ENCODE results near the gene PCDHB4. TPM values are rescaled to one million over a fixed set of nuclear protein-coding genes. Genes with fewer than 3 reads are reported as not detected.
A peak's percentile ranks its signal among the peaks of the same experiment; 100 is the strongest.
"Not testable (repeated sequence)": the region's sequence is repeated elsewhere in the genome, so short reads cannot be mapped to it uniquely, and the experiment has no call there.

PCDHB4 gene
- 0.09 TPM for polyA plus RNA-seq (2013)

- 20% methylated on average over 9 of the region's 16 CpGs for WGBS (ENCODE audit: insufficient coverage)
- CTCF ChIA-PET: no interaction called here
- H3K27ac ChIP-seq (ENCODE audit: insufficient read depth in 1 of 2, low read depth in 1 of 2, low read length in 2 of 2, poor library complexity in 1 of 2, severe bottlenecking in 2 of 2): no peak within 1 kb of the TSS
- peak in 2 of 3 donors; percentile 18 to 19 for DNase-seq
- peaks cover 2 to 17% (median 9%) of the 10 kb centered on the region in 5 experiments for H3K9me3 ChIP-seq (ENCODE audit: control extremely low read depth in 1 of 5, control insufficient read depth in 4 of 5, insufficient read depth in 2 of 5, low read depth in 1 of 5, low read length in 4 of 5)
- POLR2A ChIA-PET: no interaction called here
- peaks cover 0 to 21% (median 3%) of the 10 kb centered on the region in 5 experiments for H3K27me3 ChIP-seq (replicated peaks in 2 of 5; ENCODE audit: control insufficient read depth in 4 of 5, insufficient read depth in 5 of 5, low read length in 4 of 5)
- H3K4me1 ChIP-seq (ENCODE audit: control extremely low read depth in 1 of 4, control insufficient read depth in 4 of 4, insufficient read depth in 4 of 4, low read length in 3 of 4): no peaks in the 10 kb centered on the region
- no peak within 1 kb of the TSS for H3K4me3 ChIP-seq (ENCODE audit: control insufficient read depth in 1 of 7, extremely low read depth in 1 of 7, insufficient read depth in 4 of 7, low read depth in 2 of 7, low read length in 6 of 7)
- H3K36me3 ChIP-seq (ENCODE audit: control insufficient read depth in 4 of 4, insufficient read depth in 4 of 4, low read length in 3 of 4): no peaks in the 10 kb centered on the region
Measured at GRCh38 chr5:141121563-141121962, at the start of gene PCDHB4. PCDHB4 (plus strand) TSS chr5:141121818; CDS start chr5:141121999, 181 bp downstream.

DNA sequence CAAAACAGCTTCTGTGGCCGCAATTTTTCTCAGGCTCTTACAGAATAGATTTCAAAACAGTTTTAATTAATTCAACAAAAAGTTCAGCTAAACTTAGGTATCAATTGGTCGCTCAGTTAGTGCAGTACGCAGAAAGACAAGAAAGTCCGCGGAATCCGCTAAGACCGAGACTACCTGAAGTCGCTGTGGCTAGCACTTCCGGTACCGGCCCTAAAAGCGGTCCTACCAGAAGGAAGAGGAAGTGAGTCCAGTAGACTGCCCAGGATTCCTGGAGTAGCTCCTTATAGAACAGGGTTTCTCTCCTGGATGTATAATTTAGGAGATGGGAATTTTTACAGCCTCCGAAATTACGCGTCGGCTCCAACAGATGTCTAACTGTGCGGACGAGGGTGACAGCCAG, 43.8 kb upstream of the PCDHB4 start:
- Histone ChIP-seq H3K27me3 (replicated peaks in 2 of 5; ENCODE audit: control insufficient read depth in 4 of 5, insufficient read depth in 5 of 5, low read length in 4 of 5) (peaks cover 1 to 12% (median 2%) of the 10 kb centered on the region in 5 experiments), H3K27ac (ENCODE audit: insufficient read depth in 1 of 2, low read depth in 1 of 2, low read length in 2 of 2, poor library complexity in 1 of 2, severe bottlenecking in 2 of 2) (no peak overlapping the region), H3K4me1 (ENCODE audit: control extremely low read depth in 1 of 4, control insufficient read depth in 4 of 4, insufficient read depth in 4 of 4, low read length in 3 of 4) (no peaks in the 10 kb centered on the region), H3K4me3 (ENCODE audit: control insufficient read depth in 1 of 7, extremely low read depth in 1 of 7, insufficient read depth in 4 of 7, low read depth in 2 of 7, low read length in 6 of 7) (no peak overlapping the region), H3K9me3 (ENCODE audit: control extremely low read depth in 1 of 5, control insufficient read depth in 4 of 5, insufficient read depth in 2 of 5, low read depth in 1 of 5, low read length in 4 of 5) (peaks cover 3 to 16% (median 6%) of the 10 kb centered on the region in 5 experiments), H3K36me3 (ENCODE audit: control insufficient read depth in 4 of 4, insufficient read depth in 4 of 4, low read length in 3 of 4) (no peaks in the 10 kb centered on the region)
- DNase-seq: no peak
- WGBS (ENCODE audit: insufficient coverage): 25% methylated on average over 8 of the region's 17 CpGs
- ChIA-PET POLR2A (no interaction called here), CTCF (no interaction called here)

DNA sequence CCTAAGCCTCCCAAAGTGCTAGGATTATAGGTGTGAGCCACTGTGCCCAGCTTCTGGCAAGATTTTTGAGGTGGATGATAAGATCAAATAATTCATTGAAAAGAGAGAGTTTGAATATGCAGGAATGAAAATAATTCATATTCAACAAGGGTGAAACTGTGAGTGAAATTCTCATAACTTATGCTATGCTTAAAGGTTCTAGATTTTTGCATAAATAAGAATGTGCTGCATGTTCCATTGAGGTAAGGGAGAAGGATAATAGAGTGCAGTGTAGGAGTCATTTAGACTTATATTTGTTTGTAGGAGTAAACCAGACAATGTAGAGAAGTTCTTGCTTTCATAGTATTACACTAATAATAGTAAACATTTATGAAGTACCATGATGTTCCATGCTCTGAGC, 39.4 kb upstream of the PCDHB4 start:
- ChIA-PET CTCF (no interaction called here), POLR2A (no interaction called here)
- no peak for DNase-seq
- no peaks in the 10 kb centered on the region for H3K36me3 ChIP-seq (ENCODE audit: control insufficient read depth in 4 of 4, insufficient read depth in 4 of 4, low read length in 3 of 4)
- H3K27me3 ChIP-seq (replicated peaks in 2 of 5; ENCODE audit: control insufficient read depth in 4 of 5, insufficient read depth in 5 of 5, low read length in 4 of 5): peaks cover 1 to 9% (median 3%) of the 10 kb centered on the region in 5 experiments
- H3K9me3 ChIP-seq (ENCODE audit: control extremely low read depth in 1 of 5, control insufficient read depth in 4 of 5, insufficient read depth in 2 of 5, low read depth in 1 of 5, low read length in 4 of 5): peaks cover 3 to 9% (median 6%) of the 10 kb centered on the region in 5 experiments
- H3K4me3 ChIP-seq (ENCODE audit: control insufficient read depth in 1 of 7, extremely low read depth in 1 of 7, insufficient read depth in 4 of 7, low read depth in 2 of 7, low read length in 6 of 7): no peak overlapping the region
- no peak overlapping the region for H3K27ac ChIP-seq (ENCODE audit: insufficient read depth in 1 of 2, low read depth in 1 of 2, low read length in 2 of 2, poor library complexity in 1 of 2, severe bottlenecking in 2 of 2)
- peaks cover 0 to 4% (median 0%) of the 10 kb centered on the region in 4 experiments for H3K4me1 ChIP-seq (ENCODE audit: control extremely low read depth in 1 of 4, control insufficient read depth in 4 of 4, insufficient read depth in 4 of 4, low read length in 3 of 4)

- Histone ChIP-seq H3K27ac (ENCODE audit: insufficient read depth in 1 of 2, low read depth in 1 of 2, low read length in 2 of 2, poor library complexity in 1 of 2, severe bottlenecking in 2 of 2) (no peak overlapping the region), H3K4me1 (ENCODE audit: control extremely low read depth in 1 of 4, control insufficient read depth in 4 of 4, insufficient read depth in 4 of 4, low read length in 3 of 4) (peaks cover 0 to 4% (median 0%) of the 10 kb centered on the region in 4 experiments), H3K4me3 (ENCODE audit: control insufficient read depth in 1 of 7, extremely low read depth in 1 of 7, insufficient read depth in 4 of 7, low read depth in 2 of 7, low read length in 6 of 7) (peak overlapping the region in 6 of 7 experiments; percentile 42 to 63 (median 49)), H3K9me3 (ENCODE audit: control extremely low read depth in 1 of 5, control insufficient read depth in 4 of 5, insufficient read depth in 2 of 5, low read depth in 1 of 5, low read length in 4 of 5) (peaks cover 0 to 2% (median 0%) of the 10 kb centered on the region in 5 experiments), H3K27me3 (replicated peaks in 2 of 5; ENCODE audit: control insufficient read depth in 4 of 5, insufficient read depth in 5 of 5, low read length in 4 of 5) (peaks cover 0 to 3% (median 0%) of the 10 kb centered on the region in 5 experiments), H3K36me3 (ENCODE audit: control insufficient read depth in 4 of 4, insufficient read depth in 4 of 4, low read length in 3 of 4) (no peaks in the 10 kb centered on the region)
- ChIA-PET CTCF (no interaction called here), POLR2A (no interaction called here)
- peak; percentile 19 to 72 (median 54) for DNase-seq
- 11% methylated on average over 15 of the region's 21 CpGs for WGBS (ENCODE audit: insufficient coverage)
Measured at GRCh38 chr5:141084487-141084989, 37.1 kb upstream of the PCDHB4 start.

- Histone ChIP-seq H3K27ac (ENCODE audit: insufficient read depth in 1 of 2, low read depth in 1 of 2, low read length in 2 of 2, poor library complexity in 1 of 2, severe bottlenecking in 2 of 2) (no peak within 1 kb of the TSS), H3K4me1 (ENCODE audit: control extremely low read depth in 1 of 4, control insufficient read depth in 4 of 4, insufficient read depth in 4 of 4, low read length in 3 of 4) (no peaks in the 10 kb centered on the region), H3K36me3 (ENCODE audit: control insufficient read depth in 4 of 4, insufficient read depth in 4 of 4, low read length in 3 of 4) (no peaks in the 10 kb centered on the region), H3K27me3 (replicated peaks in 2 of 5; ENCODE audit: control insufficient read depth in 4 of 5, insufficient read depth in 5 of 5, low read length in 4 of 5) (peaks cover 0 to 21% (median 8%) of the 10 kb centered on the region in 5 experiments), H3K4me3 (ENCODE audit: control insufficient read depth in 1 of 7, extremely low read depth in 1 of 7, insufficient read depth in 4 of 7, low read depth in 2 of 7, low read length in 6 of 7) (no peak within 1 kb of the TSS), H3K9me3 (ENCODE audit: control extremely low read depth in 1 of 5, control insufficient read depth in 4 of 5, insufficient read depth in 2 of 5, low read depth in 1 of 5, low read length in 4 of 5) (peaks cover 7 to 21% (median 15%) of the 10 kb centered on the region in 5 experiments)
- 18% methylated on average over 27 of the region's 29 CpGs for WGBS (ENCODE audit: insufficient coverage)
- ChIA-PET POLR2A (no interaction called here), CTCF (no interaction called here)
- DNase-seq: peak in 2 of 3 donors; percentile 17 to 34
Measured at GRCh38 chr5:141094481-141095262, 26.9 kb upstream of the PCDHB4 start, which contains the start of gene PCDHB2. PCDHB2 (plus strand) TSS chr5:141094615; CDS start chr5:141094791, 176 bp downstream.

DNA sequence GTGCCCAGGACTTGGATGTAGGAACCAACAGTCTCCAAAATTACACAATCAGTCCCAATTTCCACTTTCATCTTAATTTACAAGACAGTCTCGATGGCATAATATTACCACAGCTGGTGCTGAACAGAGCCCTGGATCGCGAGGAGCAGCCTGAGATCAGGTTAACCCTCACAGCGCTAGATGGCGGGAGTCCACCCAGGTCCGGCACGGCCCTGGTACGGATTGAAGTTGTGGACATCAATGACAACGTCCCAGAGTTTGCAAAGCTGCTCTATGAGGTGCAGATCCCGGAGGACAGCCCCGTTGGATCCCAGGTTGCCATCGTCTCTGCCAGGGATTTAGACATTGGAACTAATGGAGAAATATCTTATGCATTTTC, 26.4 kb upstream of the PCDHB4 start:
- Histone ChIP-seq H3K4me3 (ENCODE audit: control insufficient read depth in 1 of 7, extremely low read depth in 1 of 7, insufficient read depth in 4 of 7, low read depth in 2 of 7, low read length in 6 of 7) (no peak overlapping the region), H3K27me3 (replicated peaks in 2 of 5; ENCODE audit: control insufficient read depth in 4 of 5, insufficient read depth in 5 of 5, low read length in 4 of 5) (peaks cover 0 to 24% (median 9%) of the 10 kb centered on the region in 5 experiments), H3K4me1 (ENCODE audit: control extremely low read depth in 1 of 4, control insufficient read depth in 4 of 4, insufficient read depth in 4 of 4, low read length in 3 of 4) (no peaks in the 10 kb centered on the region), H3K27ac (ENCODE audit: insufficient read depth in 1 of 2, low read depth in 1 of 2, low read length in 2 of 2, poor library complexity in 1 of 2, severe bottlenecking in 2 of 2) (no peak overlapping the region), H3K9me3 (ENCODE audit: control extremely low read depth in 1 of 5, control insufficient read depth in 4 of 5, insufficient read depth in 2 of 5, low read depth in 1 of 5, low read length in 4 of 5) (peaks cover 7 to 22% (median 17%) of the 10 kb centered on the region in 5 experiments), H3K36me3 (ENCODE audit: control insufficient read depth in 4 of 4, insufficient read depth in 4 of 4, low read length in 3 of 4) (no peaks in the 10 kb centered on the region)
- no peak for DNase-seq
- ChIA-PET POLR2A (no interaction called here), CTCF (no interaction called here)
- WGBS (ENCODE audit: insufficient coverage): 37% methylated on average over 11 of the region's 12 CpGs

DNA sequence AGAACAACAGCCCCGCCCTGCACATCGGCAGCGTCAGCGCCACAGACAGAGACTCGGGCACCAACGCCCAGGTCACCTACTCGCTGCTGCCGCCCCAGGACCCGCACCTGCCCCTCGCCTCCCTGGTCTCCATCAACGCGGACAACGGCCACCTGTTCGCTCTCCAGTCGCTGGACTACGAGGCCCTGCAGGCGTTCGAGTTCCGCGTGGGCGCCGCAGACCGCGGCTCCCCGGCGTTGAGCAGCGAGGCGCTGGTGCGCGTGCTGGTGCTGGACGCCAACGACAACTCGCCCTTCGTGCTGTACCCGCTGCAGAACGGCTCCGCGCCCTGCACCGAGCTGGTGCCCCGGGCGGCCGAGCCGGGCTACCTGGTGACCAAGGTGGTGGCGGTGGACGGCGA, 25.4 kb upstream of the PCDHB4 start:
- Histone ChIP-seq H3K9me3 (ENCODE audit: control extremely low read depth in 1 of 5, control insufficient read depth in 4 of 5, insufficient read depth in 2 of 5, low read depth in 1 of 5, low read length in 4 of 5) (peaks cover 7 to 31% (median 27%) of the 10 kb centered on the region in 5 experiments), H3K27me3 (replicated peaks in 2 of 5; ENCODE audit: control insufficient read depth in 4 of 5, insufficient read depth in 5 of 5, low read length in 4 of 5) (peaks cover 0 to 34% (median 15%) of the 10 kb centered on the region in 5 experiments)
- H3K4me1 ChIP-seq (ENCODE audit: control extremely low read depth in 1 of 4, control insufficient read depth in 4 of 4, insufficient read depth in 4 of 4, low read length in 3 of 4); POLR2A ChIA-PET; H3K36me3 ChIP-seq (ENCODE audit: control insufficient read depth in 4 of 4, insufficient read depth in 4 of 4, low read length in 3 of 4); H3K27ac ChIP-seq (ENCODE audit: insufficient read depth in 1 of 2, low read depth in 1 of 2, low read length in 2 of 2, poor library complexity in 1 of 2, severe bottlenecking in 2 of 2); CTCF ChIA-PET; H3K4me3 ChIP-seq (ENCODE audit: control insufficient read depth in 1 of 7, extremely low read depth in 1 of 7, insufficient read depth in 4 of 7, low read depth in 2 of 7, low read length in 6 of 7); DNase-seq: not testable (repeated sequence)
- WGBS (ENCODE audit: insufficient coverage): 48% methylated on average over 6 of the region's 46 CpGs
